Hematopoietic multipotent progenitor cell treated with erythropoietin and hydrocortisone succinate and interleukin-3 and kit ligand, for 15 days (in vitro differentiated cells): Measurements from ENCODE around the gene CSKMT.
"Not testable (repeated sequence)": the region's sequence is repeated elsewhere in the genome, so short reads cannot be mapped to it uniquely, and the experiment has no call there.

ENCODE experiments used
- DNase-seq: peaks from one replicate; pipeline ENCODE4 v3.0.0-alpha.2; 2015; ENCODE audit warnings: low spot score

CSKMT gene

DNA sequence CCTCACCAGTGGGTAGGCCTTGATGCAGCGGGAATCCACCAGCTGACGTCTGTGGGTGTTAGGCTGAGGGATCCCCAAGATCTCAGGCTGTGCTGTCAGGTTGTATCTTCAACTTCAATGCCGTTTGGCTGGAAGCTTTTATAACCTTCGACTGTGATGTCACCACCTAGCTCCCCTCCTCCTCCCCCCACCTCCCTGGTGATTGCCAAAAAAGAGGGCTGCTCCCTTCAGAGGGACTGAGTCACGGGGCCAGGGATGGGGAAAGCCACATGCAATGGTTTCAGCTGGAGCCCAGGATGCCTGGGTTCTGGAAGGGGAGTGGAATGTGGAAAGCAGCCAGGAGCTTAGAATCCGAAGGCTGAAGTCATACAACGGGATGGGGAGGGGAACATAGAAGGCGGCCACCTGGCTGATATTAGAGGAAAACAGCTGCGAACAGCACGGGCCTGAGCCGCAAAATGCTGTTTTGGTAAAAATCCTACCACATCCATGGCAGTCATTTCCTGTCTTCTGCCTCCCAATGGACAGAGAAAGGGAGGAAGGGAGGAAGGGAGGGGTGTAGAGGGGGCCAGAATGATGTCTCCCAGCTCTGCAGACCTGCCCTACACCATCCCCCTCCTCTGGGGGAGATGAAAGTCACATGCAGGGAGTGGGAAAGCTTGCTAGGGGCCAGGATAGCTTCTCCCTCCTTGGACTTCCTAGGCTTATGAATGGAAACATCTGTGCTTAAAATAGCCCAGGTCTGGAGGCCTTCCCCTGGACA, 24.5 kb downstream of the CSKMT start, which contains the start of gene LRRN4CL:
Gene LRRN4CL, minus strand, starts transcription at position 110 of the 763 bp plus-strand sequence. CDS start 1,022 bp downstream, outside the sequence.
- DNase-seq = no peak

DNA sequence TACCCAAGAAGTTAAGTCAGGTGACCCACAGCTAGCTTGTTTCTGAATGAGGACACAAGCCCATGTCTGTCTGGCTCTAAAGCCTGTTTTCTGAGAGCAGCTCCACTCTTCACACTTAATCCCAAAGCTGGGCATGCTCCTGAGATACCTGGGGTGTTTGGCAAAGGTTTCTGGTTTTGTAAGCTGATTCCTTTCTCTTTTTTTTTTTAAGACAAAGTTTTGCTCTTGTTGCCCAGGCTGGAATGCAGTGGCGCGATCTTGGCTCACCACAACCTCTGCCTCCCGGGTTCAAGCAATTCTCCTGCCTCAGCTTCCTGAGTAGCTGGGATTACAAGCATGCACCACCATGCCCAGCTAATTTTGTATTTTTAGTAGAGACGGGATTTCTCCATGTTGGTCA, 28.5 kb downstream of the CSKMT start:
- DNase-seq = not testable (repeated sequence)

DNA sequence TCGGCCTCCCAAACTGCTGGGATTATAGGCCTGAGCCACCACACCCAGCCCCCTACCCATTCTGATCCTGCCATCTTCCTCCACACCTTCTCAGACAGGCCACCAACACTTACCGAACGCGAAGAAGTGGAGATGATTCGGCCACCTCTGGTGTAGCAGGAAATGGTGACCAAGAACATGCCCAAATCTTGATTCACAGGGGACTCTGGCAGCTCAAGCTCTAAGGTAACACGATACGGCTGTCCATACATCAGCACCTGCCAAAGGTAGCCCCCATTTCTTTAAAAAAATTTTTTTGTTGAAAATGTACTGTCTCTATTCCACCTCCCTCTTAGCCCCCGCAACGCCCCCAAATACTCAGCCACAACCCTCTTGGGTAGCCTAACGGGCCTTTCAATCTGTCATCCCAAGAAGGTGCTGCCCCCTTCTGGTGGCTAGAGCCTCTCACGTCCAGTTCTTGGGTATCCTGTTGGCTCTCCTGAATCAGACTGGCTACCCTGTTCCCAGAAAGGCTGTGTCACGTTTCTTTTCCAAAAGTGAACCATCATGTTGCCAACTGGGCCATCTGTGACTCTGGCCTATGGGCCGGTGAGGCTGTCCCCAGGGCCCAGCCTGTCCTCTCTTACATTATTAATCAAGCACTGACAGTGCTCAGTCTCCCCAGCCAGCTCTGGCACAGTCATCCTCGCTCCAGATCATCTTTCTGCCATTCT, 29.5 kb downstream of the CSKMT start:
- DNase-seq = peak; percentile 89

DNA sequence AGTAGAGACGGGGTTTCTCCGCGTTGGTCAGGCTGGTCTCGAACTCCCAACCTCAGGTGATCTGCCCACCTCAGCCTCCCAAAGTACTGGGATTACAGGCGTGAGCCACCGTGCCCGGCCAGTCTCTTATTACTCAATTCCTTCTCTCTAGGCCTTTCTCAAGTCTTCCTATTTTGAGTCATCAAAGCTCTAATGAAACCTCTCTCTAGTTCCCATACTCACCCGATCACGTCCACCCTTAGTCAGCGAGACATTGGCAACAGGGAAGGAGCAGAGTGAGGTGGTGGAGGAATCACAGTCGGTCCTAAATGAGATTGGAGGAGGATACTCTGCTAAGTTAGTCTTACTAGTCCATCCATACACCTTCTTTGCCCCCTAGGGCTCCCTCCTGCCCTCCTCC, 37.1 kb downstream of the CSKMT start:
- no peak for DNase-seq

DNA sequence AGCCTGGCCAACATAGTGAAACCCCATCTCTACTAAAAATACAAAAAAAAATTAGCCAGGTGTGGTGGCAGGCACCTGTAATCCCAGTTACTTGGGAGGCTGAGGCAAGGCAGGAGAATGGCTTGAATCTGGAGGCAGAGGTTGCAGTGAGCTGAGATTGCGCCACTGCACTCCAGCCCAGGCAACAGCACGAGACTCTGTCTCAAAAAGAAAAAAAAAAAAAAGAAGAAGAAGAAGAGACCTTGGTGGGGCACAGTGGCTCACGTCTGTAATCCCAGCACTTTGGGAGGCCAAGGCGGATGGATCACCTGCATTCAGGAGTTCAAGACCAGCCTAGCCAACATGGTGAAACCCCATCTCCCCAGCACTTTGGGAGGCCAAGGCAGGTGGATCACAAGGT, 38.8 kb downstream of the CSKMT start:
- DNase-seq = not testable (repeated sequence)

DNA sequence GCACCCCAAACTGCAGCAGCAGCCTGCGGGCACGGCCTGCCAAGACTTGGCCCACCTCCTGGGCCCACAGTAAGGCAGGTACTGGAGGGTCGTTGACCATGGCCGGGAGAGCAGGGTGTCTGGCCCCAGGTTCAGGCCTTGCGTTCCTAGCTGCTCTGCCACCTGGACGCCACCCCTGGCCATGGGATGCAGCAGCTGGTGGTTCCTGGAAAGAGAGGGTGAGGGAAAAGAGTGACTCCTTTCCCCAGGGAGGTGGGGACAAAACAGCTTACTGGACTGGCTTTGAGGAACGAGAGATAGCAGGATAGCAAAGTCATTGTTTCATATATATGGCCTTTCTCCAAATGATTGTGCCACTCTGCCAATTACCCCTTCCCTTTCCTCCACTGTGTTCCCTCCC, 40.3 kb downstream of the CSKMT start:
- DNase-seq = no peak

DNA sequence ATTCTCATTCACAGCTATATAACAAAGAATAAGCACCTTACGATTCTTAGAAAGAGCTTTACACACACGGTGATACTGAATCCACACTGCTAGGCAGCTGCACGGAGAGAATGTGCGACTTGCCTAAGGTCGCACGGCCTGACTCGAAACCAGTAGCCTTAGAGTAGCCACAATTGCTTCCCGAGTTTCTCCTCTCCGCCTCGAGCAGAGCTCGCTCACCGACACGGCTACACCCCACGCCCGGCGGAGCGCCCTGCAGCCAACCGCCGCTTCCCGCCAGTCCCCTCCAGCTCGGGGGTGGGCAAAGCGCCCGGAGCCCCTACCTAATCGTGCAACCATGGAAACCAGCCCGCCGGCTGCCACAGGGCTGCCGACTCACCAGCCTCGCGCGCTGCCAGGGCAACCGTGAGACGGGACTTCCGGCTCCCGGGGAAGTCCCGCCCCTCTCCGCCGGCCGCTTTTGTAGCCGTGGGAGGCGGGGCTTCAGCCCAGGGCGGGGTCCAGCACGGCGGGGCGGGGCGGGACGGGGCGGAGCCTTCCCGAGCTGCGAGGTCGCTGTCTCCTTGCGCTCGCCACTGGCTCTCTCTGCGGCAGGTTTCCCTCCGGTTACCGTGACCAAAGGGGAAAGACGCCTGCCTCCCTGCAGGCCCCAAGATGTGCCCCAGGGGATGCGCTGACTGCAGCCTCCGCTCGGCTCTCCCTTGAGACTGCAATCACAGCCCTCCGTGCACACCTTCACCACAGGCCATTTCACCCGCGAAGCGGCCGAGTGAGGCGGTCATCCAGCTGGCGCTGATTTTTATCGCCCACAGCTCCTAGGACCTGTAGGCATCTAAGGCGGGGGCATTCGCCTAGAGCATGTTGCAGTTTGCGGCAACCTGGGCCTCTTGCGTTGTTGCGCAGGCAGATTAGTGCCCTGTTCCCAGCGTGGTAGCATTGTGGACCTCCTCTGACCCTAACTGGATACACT, 41.1 kb downstream of the CSKMT start:
- peak; percentile 96 for DNase-seq

DNA sequence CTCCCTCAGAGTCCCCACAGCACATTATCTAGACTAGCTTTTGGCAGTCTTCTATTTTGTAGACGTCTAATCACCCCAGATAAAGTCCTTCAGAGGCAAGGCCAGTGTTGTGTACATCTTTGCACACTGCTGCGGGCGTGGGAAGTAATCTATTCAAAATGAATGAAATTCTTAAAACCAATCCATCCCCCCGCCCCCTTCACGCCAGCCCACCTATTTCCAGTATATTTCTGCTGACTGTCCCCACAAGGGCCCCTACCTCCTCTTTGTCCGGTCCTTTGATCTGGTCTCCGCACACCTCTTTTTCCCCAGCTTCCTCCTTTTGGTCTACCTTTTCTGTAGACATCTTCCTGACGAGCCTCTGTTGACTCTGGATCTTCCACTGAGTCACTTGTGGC, 41.7 kb downstream of the CSKMT start:
- DNase-seq = no peak

DNA sequence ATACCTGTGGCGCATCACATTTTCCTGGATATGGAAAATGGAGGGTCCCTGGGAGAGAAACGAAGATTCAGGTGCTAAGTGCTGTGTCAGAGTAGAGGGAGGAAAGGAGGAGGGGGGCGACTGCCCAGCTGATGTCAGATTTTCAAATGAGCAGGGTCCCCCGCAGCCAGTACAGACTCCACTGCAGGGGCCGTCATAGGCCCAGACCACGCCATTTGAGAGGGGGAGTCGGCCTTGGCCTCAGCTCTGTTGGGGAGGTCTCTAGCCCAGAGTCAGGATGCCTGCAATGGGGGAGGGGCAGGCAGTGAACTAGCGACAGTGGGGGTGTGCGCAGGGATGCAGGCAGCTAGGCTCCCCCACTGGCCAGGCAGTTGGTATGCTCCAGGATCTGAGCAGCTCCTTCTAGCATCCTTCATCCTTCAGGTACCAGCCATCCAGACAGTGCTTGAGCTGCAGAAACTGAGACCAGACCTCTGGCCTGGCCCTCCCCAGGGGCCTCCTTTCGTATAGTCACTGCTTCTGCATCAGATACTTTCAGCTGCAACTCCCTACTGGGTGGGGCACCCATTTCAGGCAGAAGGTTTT, 42.3 kb downstream of the CSKMT start, which contains the start of the genes BSCL2 and GNG3:
Gene BSCL2, minus strand, starts transcription at position 148 of the 585 bp plus-strand sequence. CDS start 229 bp downstream, outside the sequence.
Gene GNG3, plus strand, starts transcription at position 400 of the 585 bp plus-strand sequence. CDS start 620 bp downstream, outside the sequence.
- peak; percentile 23 for DNase-seq

DNA sequence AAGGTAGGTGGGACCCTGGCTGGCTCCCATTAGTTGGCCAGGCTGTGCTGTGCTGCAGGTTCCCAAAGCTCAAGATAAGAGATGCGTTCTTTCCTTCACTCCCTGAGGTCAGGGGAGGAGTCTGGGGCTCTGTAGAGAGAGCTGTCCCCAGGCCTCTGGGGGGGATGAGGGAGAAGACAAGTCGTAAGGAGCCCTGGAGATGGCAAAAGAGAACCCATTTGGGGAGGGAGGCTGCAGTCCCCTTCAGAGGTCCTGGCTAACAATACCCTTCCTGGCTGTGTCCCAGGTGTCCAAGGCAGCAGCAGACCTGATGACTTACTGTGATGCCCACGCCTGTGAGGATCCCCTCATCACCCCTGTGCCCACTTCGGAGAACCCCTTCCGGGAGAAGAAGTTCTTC, 43.3 kb downstream of the CSKMT start:
- peak; percentile 65 for DNase-seq

DNA sequence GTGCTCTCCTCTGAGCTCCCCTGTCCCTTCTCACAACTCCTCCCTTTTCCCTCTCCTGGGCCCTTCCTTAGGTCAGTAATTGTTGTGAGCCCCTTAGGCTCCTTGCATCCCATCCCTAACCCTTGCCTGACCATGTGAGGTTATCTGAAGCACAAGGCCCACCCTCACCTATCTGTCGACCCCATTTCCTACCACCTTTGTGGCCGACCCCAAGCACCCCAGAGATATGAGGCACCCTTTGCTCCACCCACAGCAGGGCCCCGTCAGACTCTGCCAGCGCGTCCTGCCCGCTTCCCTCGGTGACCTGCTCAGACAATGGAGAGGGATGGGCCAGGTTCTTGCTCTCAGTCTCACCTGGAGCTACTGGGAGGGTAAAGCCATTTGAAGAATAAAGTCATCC, 43.7 kb downstream of the CSKMT start:
- DNase-seq = peak; percentile 53

DNA sequence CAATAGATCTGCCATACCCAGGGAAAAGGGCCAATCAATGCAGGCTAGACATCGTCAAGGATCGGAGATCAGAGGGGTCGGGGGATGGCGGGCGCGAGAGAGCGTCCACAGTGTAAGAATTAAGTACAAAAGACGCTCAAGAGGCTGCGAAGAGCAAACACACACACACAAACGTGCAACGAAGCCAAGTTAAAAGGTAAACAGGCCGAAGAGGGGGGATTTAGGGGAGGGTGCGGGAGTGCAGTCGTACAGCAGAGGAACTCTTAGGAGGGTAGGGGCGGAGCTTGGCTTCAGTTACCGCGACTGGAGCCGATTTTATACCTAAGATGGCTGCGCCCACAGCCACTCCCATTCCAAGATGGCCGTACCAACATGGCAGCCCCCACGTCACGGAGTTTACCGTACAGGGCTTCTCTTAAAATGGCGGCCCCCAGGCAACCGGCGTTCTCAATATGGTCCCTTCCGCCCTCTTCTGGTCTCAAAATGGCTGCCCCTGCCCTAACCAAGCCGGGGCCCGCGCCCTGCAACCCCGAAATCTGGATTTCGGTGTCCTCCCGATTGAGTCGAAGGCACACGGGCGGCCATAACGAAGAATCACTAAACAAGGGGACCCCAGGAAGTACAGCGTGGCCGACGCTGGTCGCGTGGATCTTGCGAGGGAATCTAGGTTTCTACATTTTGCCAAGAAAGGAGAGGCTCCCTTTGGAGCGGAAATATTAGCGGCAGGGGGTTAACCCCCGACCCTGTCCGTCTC, 44.3 kb downstream of the CSKMT start:
- peak; percentile 99 for DNase-seq

DNA sequence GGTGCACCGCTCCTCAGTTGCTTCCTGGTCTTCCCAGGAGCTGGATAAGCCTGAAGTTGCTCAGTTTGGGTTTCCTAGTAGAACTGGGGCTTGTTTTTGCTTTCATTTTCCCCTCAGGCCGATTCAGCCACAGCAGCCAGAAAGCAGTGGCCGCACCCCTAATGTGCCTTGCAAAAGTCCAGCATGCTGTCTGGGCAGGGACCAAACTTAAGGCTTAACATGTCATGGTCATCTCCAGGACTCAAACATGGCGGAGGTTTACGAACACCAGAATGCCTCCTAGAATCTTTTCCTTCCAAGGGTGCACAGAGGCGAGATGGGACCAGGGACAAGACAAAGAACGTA, 44.9 kb downstream of the CSKMT start:
- DNase-seq = peak; percentile 55

DNA sequence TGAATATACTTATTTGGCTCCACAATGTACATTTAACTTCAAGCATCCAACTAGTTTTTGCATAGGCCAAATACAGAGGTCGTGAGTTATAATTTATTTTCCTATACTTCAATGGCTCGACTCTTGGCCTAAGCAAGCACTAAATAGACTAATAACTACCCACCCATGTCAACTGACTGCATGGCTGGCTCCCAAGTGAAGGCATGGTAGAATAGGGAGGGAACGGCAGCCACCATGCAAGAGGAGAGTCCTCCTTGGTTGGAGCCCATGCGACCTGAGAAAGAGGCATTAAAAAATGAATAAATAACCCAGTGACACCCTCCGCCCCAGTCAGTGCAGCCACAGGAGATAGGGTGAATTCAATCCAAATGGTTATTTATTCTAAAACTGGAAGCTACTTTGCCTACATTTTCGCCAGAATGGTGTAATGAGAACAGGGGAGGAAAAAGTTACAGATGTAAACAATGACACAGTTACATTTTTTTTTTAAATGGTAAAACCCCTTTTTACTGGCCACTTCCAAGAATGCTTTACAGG, 47.2 kb downstream of the CSKMT start:
- no peak for DNase-seq

DNA sequence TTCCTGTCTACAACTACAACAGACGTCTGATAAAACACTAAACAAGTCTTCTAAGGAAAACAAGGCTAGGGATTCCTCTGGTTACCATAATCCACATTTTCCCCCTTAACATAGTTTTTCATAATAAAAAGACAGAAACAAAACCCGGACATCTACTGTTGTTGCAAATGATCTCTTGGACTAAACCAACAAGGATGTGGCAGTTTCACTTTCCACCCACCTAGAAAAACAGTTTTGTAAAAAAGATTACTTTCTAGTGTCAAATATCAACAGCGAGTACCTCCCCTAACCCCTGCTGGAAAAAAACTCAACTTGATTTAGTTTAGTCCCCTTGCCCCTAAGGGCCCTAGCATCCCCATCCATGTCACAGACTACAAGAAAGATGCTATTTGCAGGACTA, 47.7 kb downstream of the CSKMT start:
- no peak for DNase-seq

DNA sequence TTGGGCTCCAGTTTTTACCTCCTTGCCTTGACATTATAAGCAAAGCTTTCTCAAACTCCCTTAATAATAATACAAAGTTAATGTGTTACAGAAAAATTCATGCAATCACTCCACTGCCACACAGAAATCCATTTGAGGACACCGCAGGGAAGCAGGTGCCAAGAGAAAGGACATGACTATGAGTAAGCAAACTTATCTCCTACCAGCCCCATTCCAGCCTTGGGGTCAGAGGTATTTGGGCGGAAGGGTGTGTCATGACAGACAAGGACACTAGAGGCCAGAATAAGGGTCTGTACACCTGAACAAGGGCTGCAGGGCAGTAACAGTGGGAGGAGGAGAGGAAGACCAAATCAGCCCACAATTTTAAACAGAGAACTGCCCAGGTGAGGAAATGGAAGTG, 48.2 kb downstream of the CSKMT start:
- no peak for DNase-seq

DNA sequence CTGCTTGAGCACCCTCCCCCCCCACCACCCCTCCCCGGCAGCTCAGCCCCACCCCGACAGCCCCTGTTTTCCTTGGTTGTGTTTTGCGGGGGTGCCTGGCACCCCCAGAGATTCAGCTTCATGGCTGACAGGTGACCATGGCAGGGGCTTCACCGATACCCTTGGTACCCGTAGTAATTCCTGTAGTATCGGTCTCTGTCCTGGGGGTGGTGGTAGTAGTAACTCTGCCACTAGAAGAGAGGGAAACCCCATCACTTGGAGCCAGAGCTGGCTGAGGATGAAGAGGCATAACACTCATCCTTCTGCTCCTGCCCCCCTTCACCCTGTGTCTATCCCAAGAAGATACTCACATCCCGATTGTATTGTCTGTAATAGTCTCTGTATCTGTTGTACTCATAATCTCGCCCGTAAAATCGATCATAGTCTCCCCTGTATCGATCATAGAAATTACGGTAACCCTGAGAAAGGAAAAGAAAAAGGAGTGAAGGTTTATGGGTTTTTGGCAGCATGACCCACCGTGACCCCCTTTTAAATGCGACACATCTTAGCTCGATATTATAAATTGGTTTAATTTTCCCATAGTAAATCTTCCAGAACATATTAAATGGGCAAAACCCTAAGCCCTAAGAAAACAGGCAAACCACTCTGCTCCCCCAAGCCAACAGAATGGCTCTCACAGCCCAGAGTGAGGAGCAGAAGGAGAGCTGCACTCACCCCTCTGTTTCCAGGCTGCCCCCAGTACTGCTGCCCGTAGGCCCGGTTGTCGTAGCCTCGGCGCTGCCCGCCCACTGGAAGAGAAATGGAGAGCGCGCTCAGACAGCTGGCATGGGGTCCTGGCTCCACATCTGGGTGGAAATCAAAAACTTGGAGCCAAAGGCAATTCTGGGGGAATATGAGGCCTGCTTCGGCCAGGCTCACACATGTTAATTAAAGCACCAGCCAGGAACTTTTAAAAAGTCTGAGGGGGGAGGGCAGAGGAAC, 50.3 kb downstream of the CSKMT start:
- no peak for DNase-seq

DNA sequence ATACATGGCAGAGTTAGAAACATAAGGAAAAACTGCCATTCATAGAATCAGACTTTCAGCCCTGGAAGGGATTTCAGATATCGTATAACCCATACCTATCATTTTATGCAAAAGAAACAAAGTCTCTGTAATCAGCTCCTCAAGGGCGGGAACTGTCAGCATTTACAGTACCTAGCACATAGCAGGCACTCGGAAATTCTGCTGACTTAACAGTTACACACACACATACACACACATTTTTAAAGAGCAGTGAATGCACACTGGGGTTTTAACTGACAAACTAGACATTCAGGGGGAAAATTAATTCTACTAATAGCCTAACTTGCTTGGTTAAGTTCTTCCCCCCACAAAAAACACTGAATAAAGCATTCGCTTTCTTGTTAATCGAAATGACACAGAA, 51.1 kb downstream of the CSKMT start:
- no peak for DNase-seq

DNA sequence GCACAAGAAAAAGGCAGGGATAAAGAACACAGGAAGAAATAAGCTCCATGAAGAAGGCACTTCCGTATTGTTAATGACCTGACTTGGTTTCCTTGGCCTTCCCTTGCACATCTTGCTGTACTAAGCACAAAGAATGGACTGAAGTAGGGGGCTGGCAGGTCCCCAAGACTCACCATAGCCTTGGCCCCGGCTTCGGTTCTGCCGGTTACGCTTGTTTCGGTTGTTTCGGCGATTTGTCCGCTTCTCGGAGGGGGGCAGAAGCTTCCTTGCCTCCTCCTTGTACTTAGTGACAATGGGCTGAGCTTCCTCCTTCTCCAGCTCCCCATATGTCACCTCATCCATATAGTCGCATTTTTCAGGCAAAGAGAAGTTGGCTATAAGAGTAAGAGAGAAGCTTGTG, 51.7 kb downstream of the CSKMT start:
- DNase-seq = no peak
